ENCODE data around the gene SLC15A5. TPM values are rescaled to one million over a fixed set of nuclear protein-coding genes. Genes with fewer than 3 reads are reported as not detected.

SLC15A5 gene
- total RNA-seq, 1 experiment from 2014 or later, result not detected

GRCh38 chr12:16300736-16301135, 23.3 kb upstream of the SLC15A5 start:
- H3F3A ChIP-seq (ENCODE audit: insufficient read depth, low read depth), result no peaks in the 10 kb centered on the region
- no peak overlapping the region for H2AFZ ChIP-seq
- ChIA-PET POLR2A (ENCODE audit: unreplicated experiment) (no interaction called here), CTCF (no interaction called here)
- TF ChIP-seq EZH2 (IDR thresholded peaks at IDR 0.05; ENCODE audit: low read depth) (no peak), CTCF (conservative IDR thresholded peaks at IDR 0.05) (no peak)
- H3K79me2 ChIP-seq (ENCODE audit: low read depth), result no peaks in the 10 kb centered on the region
- no peak overlapping the region for H3K4me2 ChIP-seq
- H3K9me2 ChIP-seq (ENCODE audit: insufficient read depth), result no peaks in the 10 kb centered on the region
- no peaks in the 10 kb centered on the region for H4K20me1 ChIP-seq (ENCODE audit: insufficient read depth)
- H3K36me3 ChIP-seq (ENCODE audit: low read depth), result no peaks in the 10 kb centered on the region
- H3K27me3 ChIP-seq (ENCODE audit: insufficient read depth, low read depth), result no peaks in the 10 kb centered on the region
- no peaks in the 10 kb centered on the region for H3K9me3 ChIP-seq (ENCODE audit: insufficient read depth, low read depth)
- H3K27ac ChIP-seq, result no peak overlapping the region
- no peak for DNase-seq
- BruUV-seq (replicated peaks), result no TSS peak
- no peaks in the 10 kb centered on the region for H3K4me1 ChIP-seq (replicated peaks; ENCODE audit: insufficient read depth)
- no peak overlapping the region for H3K4me3 ChIP-seq
- intact Hi-C loops (cut with micrococcal nuclease; ENCODE audit: unreplicated experiment), result no loop called here

- H3K9me3 ChIP-seq (ENCODE audit: insufficient read depth, low read depth), result no peaks in the 10 kb centered on the region
- H3K4me3 ChIP-seq, result no peak overlapping the region
- TF ChIP-seq EZH2 (IDR thresholded peaks at IDR 0.05; ENCODE audit: low read depth), result no peak
- TF ChIP-seq CTCF (conservative IDR thresholded peaks at IDR 0.05), result no peak
- no peaks in the 10 kb centered on the region for H3K9me2 ChIP-seq (ENCODE audit: insufficient read depth)
- POLR2A ChIA-PET (ENCODE audit: unreplicated experiment), result no interaction called here
- no peak overlapping the region for H3K27ac ChIP-seq
- no peaks in the 10 kb centered on the region for H4K20me1 ChIP-seq (ENCODE audit: insufficient read depth)
- no TSS peak for BruUV-seq (replicated peaks)
- no peak overlapping the region for H3K4me2 ChIP-seq
- CTCF ChIA-PET, result no interaction called here
- no peaks in the 10 kb centered on the region for H3K4me1 ChIP-seq (replicated peaks; ENCODE audit: insufficient read depth)
- no peaks in the 10 kb centered on the region for H3K27me3 ChIP-seq (ENCODE audit: insufficient read depth, low read depth)
- H3K36me3 ChIP-seq (ENCODE audit: low read depth), result no peaks in the 10 kb centered on the region
- no peak overlapping the region for H2AFZ ChIP-seq
- no peaks in the 10 kb centered on the region for H3K79me2 ChIP-seq (ENCODE audit: low read depth)
- no peak for DNase-seq
- intact Hi-C loops (cut with micrococcal nuclease; ENCODE audit: unreplicated experiment), result no loop called here
- H3F3A ChIP-seq (ENCODE audit: insufficient read depth, low read depth), result no peaks in the 10 kb centered on the region
These were observed 22.6 kb upstream of the SLC15A5 start for GRCh38 chr12:16300122-16300521.

GRCh38 chr12:16299403-16299802, 21.9 kb upstream of the SLC15A5 start:
- ChIA-PET POLR2A (ENCODE audit: unreplicated experiment) (no interaction called here), CTCF (no interaction called here)
- Histone ChIP-seq H3K9me3 (ENCODE audit: insufficient read depth, low read depth) (no peaks in the 10 kb centered on the region), H3K27ac (no peak overlapping the region), H3K4me2 (no peak overlapping the region), H3K79me2 (ENCODE audit: low read depth) (no peaks in the 10 kb centered on the region), H3K4me1 (replicated peaks; ENCODE audit: insufficient read depth) (no peaks in the 10 kb centered on the region), H2AFZ (no peak overlapping the region), H3K4me3 (no peak overlapping the region), H4K20me1 (ENCODE audit: insufficient read depth) (no peaks in the 10 kb centered on the region), H3F3A (ENCODE audit: insufficient read depth, low read depth) (no peaks in the 10 kb centered on the region), H3K9me2 (ENCODE audit: insufficient read depth) (no peaks in the 10 kb centered on the region), H3K27me3 (ENCODE audit: insufficient read depth, low read depth) (no peaks in the 10 kb centered on the region), H3K36me3 (ENCODE audit: low read depth) (no peaks in the 10 kb centered on the region)
- no TSS peak for BruUV-seq (replicated peaks)
- intact Hi-C loops (cut with micrococcal nuclease; ENCODE audit: unreplicated experiment), result no loop called here
- TF ChIP-seq CTCF (conservative IDR thresholded peaks at IDR 0.05), result no peak
- TF ChIP-seq EZH2 (IDR thresholded peaks at IDR 0.05; ENCODE audit: low read depth), result no peak
- no peak for DNase-seq

Data from PC-9 (cell line).